ENCODE measurements around the gene OPN1MW.

DNA sequence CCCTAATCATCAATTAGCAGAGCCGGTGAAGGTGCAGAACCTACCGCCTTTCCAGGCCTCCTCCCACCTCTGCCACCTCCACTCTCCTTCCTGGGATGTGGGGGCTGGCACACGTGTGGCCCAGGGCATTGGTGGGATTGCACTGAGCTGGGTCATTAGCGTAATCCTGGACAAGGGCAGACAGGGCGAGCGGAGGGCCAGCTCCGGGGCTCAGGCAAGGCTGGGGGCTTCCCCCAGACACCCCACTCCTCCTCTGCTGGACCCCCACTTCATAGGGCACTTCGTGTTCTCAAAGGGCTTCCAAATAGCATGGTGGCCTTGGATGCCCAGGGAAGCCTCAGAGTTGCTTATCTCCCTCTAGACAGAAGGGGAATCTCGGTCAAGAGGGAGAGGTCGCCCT, 41.7 kb upstream of the OPN1MW start:
- no peak for TF ChIP-seq POLR2A (IDR thresholded peaks at IDR 0.05)
- TF ChIP-seq, protein P1, sequence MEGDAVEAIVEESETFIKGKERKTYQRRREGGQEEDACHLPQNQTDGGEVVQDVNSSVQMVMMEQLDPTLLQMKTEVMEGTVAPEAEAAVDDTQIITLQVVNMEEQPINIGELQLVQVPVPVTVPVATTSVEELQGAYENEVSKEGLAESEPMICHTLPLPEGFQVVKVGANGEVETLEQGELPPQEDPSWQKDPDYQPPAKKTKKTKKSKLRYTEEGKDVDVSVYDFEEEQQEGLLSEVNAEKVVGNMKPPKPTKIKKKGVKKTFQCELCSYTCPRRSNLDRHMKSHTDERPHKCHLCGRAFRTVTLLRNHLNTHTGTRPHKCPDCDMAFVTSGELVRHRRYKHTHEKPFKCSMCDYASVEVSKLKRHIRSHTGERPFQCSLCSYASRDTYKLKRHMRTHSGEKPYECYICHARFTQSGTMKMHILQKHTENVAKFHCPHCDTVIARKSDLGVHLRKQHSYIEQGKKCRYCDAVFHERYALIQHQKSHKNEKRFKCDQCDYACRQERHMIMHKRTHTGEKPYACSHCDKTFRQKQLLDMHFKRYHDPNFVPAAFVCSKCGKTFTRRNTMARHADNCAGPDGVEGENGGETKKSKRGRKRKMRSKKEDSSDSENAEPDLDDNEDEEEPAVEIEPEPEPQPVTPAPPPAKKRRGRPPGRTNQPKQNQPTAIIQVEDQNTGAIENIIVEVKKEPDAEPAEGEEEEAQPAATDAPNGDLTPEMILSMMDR (IDR thresholded peaks at IDR 0.05) = no peak
